HEK293 (cell line): ENCODE results near the gene MAZ.

Experiments
- CTCF ChIA-PET: fragments of 350-600 bp; formaldehyde crosslinking; extraction: SDS; loops from one replicate; lab custom pipeline; 2021; ENCODE audit warnings: antibody characterized with exemption; lab: Yijun Ruan, JAX
- POLR2A ChIA-PET: fragments of 300-600 bp; formaldehyde crosslinking; extraction: SDS; loops from one replicate; lab custom pipeline; 2020; ENCODE audit warnings: antibody characterized with exemption, inconsistent platforms; lab: Yijun Ruan, JAX
- H3K27ac ChIP-seq: fragments of 200-500 bp; sonication (Bioruptor generic); 2 replicates; pipeline ENCODE4 v1.5.1; 2014; ENCODE audit warnings: low read depth, low read length, control low read depth, inconsistent platforms; ENCODE audit errors: extremely low read depth
- H3K36me3 ChIP-seq, 2 experiments: fragments of 200-500 bp in 1 of 2; sonication (Bioruptor generic) in 1 of 2; 1 replicate in 1 of 2; 2 replicates in 1 of 2; pipeline ENCODE4 v1.5.1; 2014 to 2017; ENCODE audit warnings: inconsistent platforms in 2 of 2, low read length in 2 of 2; ENCODE audit not compliant: control insufficient read depth in 2 of 2, insufficient read depth in 1 of 2
- H3K4me1 ChIP-seq: fragments of 200-500 bp; sonication (Bioruptor generic); 2 replicates; pipeline ENCODE4 v1.5.1; 2014; ENCODE audit warnings: mild to moderate bottlenecking, low read length, inconsistent platforms; ENCODE audit not compliant: control insufficient read depth, insufficient read depth
- H3K4me3 ChIP-seq: 2 replicates; pipeline ENCODE4 v1.5.1; 2011; ENCODE audit warnings: low read depth, mild to moderate bottlenecking, control low read depth, low read length, moderate library complexity
- H3K9me3 ChIP-seq: fragments of 200-500 bp; sonication (Bioruptor generic); 2 replicates; pipeline ENCODE4 v1.5.1; 2014; ENCODE audit warnings: low read depth, low read length, inconsistent platforms; ENCODE audit not compliant: control insufficient read depth, insufficient read depth
- CTCF ChIP-seq: fragments of 450-650 bp; formaldehyde crosslinking; IDR thresholded peaks from 2 replicates; pipeline ENCODE4 v1.5.1; 2016; ENCODE audit warnings: missing biosample characterization, missing genetic modification characterization
- KLF16 ChIP-seq: fragments of 450-650 bp; formaldehyde crosslinking; IDR thresholded peaks from 2 replicates; pipeline ENCODE4 v1.5.1; 2017; ENCODE audit warnings: missing biosample characterization, missing genetic modification characterization
- MZF1 ChIP-seq: fragments of 450-650 bp; formaldehyde crosslinking; IDR thresholded peaks from 2 replicates; pipeline ENCODE4 v1.5.1; 2017; ENCODE audit warnings: missing biosample characterization, missing genetic modification characterization, borderline replicate concordance
- PBX3 ChIP-seq: sonication (generic); formaldehyde crosslinking; IDR thresholded peaks from 2 replicates; pipeline ENCODE4 v1.8.1; 2022; ENCODE audit warnings: mild to moderate bottlenecking, moderate library complexity, missing genetic modification reagents
- TRIM28 ChIP-seq: IDR thresholded peaks from 2 replicates; pipeline ENCODE4 v1.6.1; 2011; ENCODE audit warnings: low read length, control low read depth, borderline replicate concordance
- ZBTB1 ChIP-seq: fragments of 450-650 bp; formaldehyde crosslinking; IDR thresholded peaks from 2 replicates; pipeline ENCODE4 v1.5.1; 2016; ENCODE audit warnings: missing biosample characterization, missing genetic modification characterization
- ZNF248 ChIP-seq: fragments of 450-650 bp; formaldehyde crosslinking; IDR thresholded peaks from 2 replicates; pipeline ENCODE4 v1.5.1; 2017; ENCODE audit warnings: missing biosample characterization, missing genetic modification characterization
- ZNF335 ChIP-seq: fragments of 450-650 bp; formaldehyde crosslinking; conservative IDR thresholded peaks from 2 replicates; pipeline ENCODE4 v1.5.1; 2016; ENCODE audit warnings: missing biosample characterization, missing genetic modification characterization
- ZNF501 ChIP-seq: fragments of 450-650 bp; formaldehyde crosslinking; IDR thresholded peaks from 2 replicates; pipeline ENCODE4 v1.5.1; 2016; ENCODE audit warnings: missing biosample characterization, missing genetic modification characterization
- ZNF623 ChIP-seq: fragments of 450-650 bp; formaldehyde crosslinking; IDR thresholded peaks from 2 replicates; pipeline ENCODE4 v1.5.1; 2016; ENCODE audit warnings: missing biosample characterization, missing genetic modification characterization
- ZNF629 ChIP-seq: fragments of 450-650 bp; formaldehyde crosslinking; IDR thresholded peaks from 2 replicates; pipeline ENCODE4 v1.5.1; 2017; ENCODE audit warnings: missing biosample characterization, missing genetic modification characterization
- ZNF792 ChIP-seq: fragments of 450-650 bp; formaldehyde crosslinking; IDR thresholded peaks from 2 replicates; pipeline ENCODE4 v1.5.1; 2016; ENCODE audit warnings: missing biosample characterization, missing genetic modification characterization
- ZNF837 ChIP-seq: fragments of 450-650 bp; formaldehyde crosslinking; IDR thresholded peaks from 2 replicates; pipeline ENCODE4 v1.5.1; 2016; ENCODE audit warnings: missing biosample characterization, missing genetic modification characterization
- TF ChIP-seq, protein P1 (sequence below): fragments of 450-650 bp; formaldehyde crosslinking; IDR thresholded peaks from 2 replicates; pipeline ENCODE4 v1.5.1; 2016; ENCODE audit warnings: missing biosample characterization, missing genetic modification characterization

Gene MAZ

GRCh38 chr16:29806641-29807425 lies 504 bp downstream of the MAZ start:
- H3K4me1 ChIP-seq, result peaks cover 17% of the 10 kb centered on the region
- ChIA-PET POLR2A (interaction anchor here (0.6 to 4.0 kb wide), 20 partner anchors 10 to 1227 kb away, joined by 3 to 106 read pairs (median 4); partner anchors contain the start of genes ALDOA, ASPHD1, HIRIP3 and KCTD13), CTCF (interaction anchor here (0.7 to 3.0 kb wide), 9 partner anchors 9 to 1240 kb away, joined by 3 to 23 read pairs (median 4); partner anchors contain the start of genes HIRIP3, INO80E, MVP and PAGR1)
- peak overlapping the region; percentile 67 for H3K4me3 ChIP-seq
- peak overlapping the region; percentile 100 for H3K27ac ChIP-seq
- peak; percentile 61; the same call in 1 of the 2 replicates for TF ChIP-seq PBX3 (CRISPR knock-in tag)
- no peak for TF ChIP-seq ZNF837 (tag by site-specific recombination)
- no peak for TF ChIP-seq ZNF501 (tag by site-specific recombination)
- no peaks in the 10 kb centered on the region for H3K9me3 ChIP-seq
- H3K36me3 ChIP-seq, result peaks cover 0 to 59% of the 10 kb centered on the region in 2 experiments; a peak in 2 of 3 replicates

DNA sequence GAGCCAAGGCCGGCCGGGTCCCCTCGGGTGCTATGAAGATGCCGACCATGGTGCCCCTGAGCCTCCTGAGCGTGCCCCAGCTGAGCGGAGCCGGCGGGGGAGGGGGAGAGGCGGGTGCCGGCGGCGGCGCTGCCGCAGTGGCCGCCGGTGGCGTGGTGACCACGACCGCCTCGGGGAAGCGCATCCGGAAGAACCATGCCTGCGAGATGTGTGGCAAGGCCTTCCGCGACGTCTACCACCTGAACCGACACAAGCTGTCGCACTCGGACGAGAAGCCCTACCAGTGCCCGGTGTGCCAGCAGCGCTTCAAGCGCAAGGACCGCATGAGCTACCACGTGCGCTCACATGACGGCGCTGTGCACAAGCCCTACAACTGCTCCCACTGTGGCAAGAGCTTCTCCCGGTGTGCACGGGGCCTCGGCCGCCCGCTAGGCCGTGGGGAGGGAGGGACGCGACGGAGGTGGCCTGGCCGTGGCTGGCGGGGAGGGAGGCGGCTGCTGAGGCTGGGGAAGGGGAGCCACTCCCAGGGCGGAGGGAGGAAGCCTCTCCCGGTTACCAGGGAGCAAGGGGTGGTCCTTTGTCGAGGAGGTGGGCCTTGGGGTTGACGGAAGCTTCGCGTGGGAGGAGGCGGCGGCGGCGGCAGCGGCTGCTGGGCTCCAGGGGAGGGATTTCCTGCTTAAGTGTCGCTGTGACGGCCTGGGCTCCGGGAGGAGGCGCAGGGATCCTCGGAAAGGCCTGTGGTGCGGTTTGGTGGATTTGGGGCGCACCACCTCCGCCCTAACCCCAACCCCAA lies 1.3 kb downstream of the MAZ start:
- no peaks in the 10 kb centered on the region for H3K9me3 ChIP-seq
- peak overlapping the region; percentile 100 for H3K27ac ChIP-seq
- ChIA-PET POLR2A (interaction anchor here (0.7 to 4.0 kb wide), 14 partner anchors 11 to 211 kb away, joined by 3 to 106 read pairs (median 6); partner anchors contain the start of genes ASPHD1, KCTD13, KIF22 and MVP), CTCF (interaction anchor here (0.6 to 3.0 kb wide), 13 partner anchors 8 to 1170 kb away, joined by 3 to 23 read pairs (median 3); partner anchors contain the start of genes HIRIP3, INO80E, MVP and PAGR1)
- peak overlapping the region; percentile 67 for H3K4me3 ChIP-seq
- TF ChIP-seq TRIM28 (peak; percentile 59; the same call in 1 of the 2 replicates), ZNF335 (tag by site-specific recombination) (no peak)
- peaks cover 0 to 54% of the 10 kb centered on the region in 2 experiments; a peak in 2 of 3 replicates for H3K36me3 ChIP-seq
- peaks cover 17% of the 10 kb centered on the region for H3K4me1 ChIP-seq

DNA sequence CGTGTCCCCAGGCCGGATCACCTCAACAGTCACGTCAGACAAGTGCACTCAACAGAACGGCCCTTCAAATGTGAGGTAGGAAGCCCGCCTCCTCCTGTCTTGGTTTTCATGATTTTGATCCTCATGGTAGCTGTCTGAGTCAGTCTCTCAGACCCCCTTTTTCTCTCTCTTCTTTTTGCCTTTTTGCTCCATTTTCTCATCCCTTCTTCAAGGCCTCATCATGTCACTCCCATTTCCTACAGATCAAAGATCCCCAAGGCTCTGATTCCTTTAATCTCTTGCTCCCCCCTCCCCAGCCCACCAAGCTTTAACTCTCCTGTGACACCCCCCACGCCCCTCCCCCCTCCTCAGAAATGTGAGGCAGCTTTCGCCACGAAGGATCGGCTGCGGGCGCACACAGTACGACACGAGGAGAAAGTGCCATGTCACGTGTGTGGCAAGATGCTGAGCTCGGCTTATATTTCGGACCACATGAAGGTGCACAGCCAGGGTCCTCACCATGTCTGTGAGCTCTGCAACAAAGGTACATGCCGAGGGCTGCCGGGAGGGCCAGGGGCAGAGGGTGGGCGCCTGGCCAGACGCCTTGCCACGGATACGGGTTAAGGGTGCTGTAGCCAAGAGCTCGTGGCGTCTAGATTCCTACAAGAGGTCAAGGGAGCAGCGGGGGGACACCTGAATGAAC lies 2.0 kb downstream of the MAZ start:
- peaks cover 0 to 46% of the 10 kb centered on the region in 2 experiments; a peak in 2 of 3 replicates for H3K36me3 ChIP-seq
- CTCF ChIA-PET, result interaction anchor here (0.6 to 3.0 kb wide), 10 partner anchors 10 to 1170 kb away, joined by 3 to 23 read pairs (median 4); partner anchors contain the start of genes HIRIP3, INO80E and MVP
- peaks cover 17% of the 10 kb centered on the region for H3K4me1 ChIP-seq
- H3K9me3 ChIP-seq, result no peaks in the 10 kb centered on the region
- TF ChIP-seq KLF16 (tag by site-specific recombination), result no peak
- peak overlapping the region; percentile 100 for H3K27ac ChIP-seq
- POLR2A ChIA-PET, result interaction anchor here (0.7 to 4.0 kb wide), 12 partner anchors 10 to 210 kb away, joined by 3 to 106 read pairs (median 8); partner anchors contain the start of genes ASPHD1, KCTD13, KIF22 and MVP
- peak overlapping the region; percentile 67 for H3K4me3 ChIP-seq

DNA sequence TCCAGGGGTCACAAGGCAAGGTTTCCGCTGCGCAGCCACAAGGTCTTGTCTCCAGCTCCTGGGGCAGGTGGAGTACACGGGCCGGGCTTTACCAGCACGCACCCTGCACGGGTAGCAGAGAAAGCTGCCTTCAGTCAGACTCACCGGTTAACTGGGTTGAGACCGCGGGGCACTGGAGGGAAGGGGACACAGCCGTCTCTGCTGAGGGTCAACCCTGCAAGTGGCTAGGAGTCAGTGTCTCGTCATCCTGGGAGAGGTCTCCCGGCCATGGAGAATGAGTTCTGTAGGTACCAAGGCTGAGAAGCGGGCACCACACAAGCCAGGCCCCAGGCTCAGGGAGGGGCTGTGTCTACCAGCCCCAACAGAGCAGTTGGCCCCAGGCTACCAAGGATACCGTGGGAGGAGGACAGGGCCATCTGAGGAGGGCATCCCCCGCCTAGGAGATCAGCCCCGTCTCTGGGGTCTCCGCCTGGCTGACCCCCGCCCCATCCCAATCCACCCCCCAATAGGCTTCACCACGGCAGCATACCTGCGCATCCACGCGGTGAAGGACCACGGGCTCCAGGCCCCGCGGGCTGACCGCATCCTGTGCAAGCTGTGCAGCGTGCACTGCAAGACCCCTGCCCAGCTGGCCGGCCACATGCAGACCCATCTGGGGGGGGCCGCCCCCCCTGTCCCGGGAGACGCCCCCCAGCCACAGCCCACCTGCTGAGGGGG lies 2.9 kb downstream of the MAZ start:
- Histone ChIP-seq H3K9me3 (no peaks in the 10 kb centered on the region), H3K27ac (peak overlapping the region; percentile 100), H3K4me3 (peak overlapping the region; percentile 67), H3K36me3 (peaks cover 0 to 38% of the 10 kb centered on the region in 2 experiments; a peak in 2 of 3 replicates), H3K4me1 (peaks cover 14% of the 10 kb centered on the region)
- ChIA-PET CTCF (interaction anchor here (1.5 to 3.0 kb wide), 3 partner anchors 10 to 108 kb away, joined by 3 to 23 read pairs (median 13); partner anchors contain the start of gene MVP), POLR2A (interaction anchor here (1.0 to 4.0 kb wide), 5 partner anchors 10 to 152 kb away, joined by 3 to 106 read pairs (median 9); partner anchors contain the start of genes KIF22, MVP, PAGR1 and TMEM219)
- no peak for TF ChIP-seq ZNF629 (tag by site-specific recombination)
- TF ChIP-seq CTCF (tag by site-specific recombination), result no peak
- TF ChIP-seq ZNF792 (tag by site-specific recombination), result no peak
- no peak for TF ChIP-seq ZNF248 (tag by site-specific recombination)
- TF ChIP-seq MZF1 (tag by site-specific recombination), result no peak
- TF ChIP-seq ZBTB1 (tag by site-specific recombination), result no peak
- TF ChIP-seq, protein P1, sequence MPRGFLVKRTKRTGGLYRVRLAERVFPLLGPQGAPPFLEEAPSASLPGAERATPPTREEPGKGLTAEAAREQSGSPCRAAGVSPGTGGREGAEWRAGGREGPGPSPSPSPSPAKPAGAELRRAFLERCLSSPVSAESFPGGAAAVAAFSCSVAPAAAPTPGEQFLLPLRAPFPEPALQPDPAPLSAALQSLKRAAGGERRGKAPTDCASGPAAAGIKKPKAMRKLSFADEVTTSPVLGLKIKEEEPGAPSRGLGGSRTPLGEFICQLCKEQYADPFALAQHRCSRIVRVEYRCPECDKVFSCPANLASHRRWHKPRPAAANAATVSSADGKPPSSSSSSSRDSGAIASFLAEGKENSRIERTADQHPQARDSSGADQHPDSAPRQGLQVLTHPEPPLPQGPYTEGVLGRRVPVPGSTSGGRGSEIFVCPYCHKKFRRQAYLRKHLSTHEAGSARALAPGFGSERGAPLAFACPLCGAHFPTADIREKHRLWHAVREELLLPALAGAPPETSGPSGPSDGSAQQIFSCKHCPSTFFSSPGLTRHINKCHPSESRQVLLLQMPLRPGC (tag by site-specific recombination), result no peak
- no peak for TF ChIP-seq ZNF623
